Tongue (tissue), 2 donors: ENCODE data around the gene KRTAP5-3. TPM values are rescaled to one million over a fixed set of nuclear protein-coding genes. Genes with fewer than 3 reads are reported as not detected.
A peak's percentile ranks its signal among the peaks of the same experiment; 100 is the strongest.
"Not testable (repeated sequence)": the region's sequence is repeated elsewhere in the genome, so short reads cannot be mapped to it uniquely, and the experiment has no call there.

Source experiments
- DNase-seq: peaks from one replicate; pipeline ENCODE4 v3.0.0-alpha.2; 2015
- total RNA-seq: library from RNA; depleted of rRNA; stranded (reverse); fragments of >200 nt; gene quantifications from one replicate; pipeline ENCODE4 v1.2.3, GENCODE V29; 2014

Gene KRTAP5-3, protein sequence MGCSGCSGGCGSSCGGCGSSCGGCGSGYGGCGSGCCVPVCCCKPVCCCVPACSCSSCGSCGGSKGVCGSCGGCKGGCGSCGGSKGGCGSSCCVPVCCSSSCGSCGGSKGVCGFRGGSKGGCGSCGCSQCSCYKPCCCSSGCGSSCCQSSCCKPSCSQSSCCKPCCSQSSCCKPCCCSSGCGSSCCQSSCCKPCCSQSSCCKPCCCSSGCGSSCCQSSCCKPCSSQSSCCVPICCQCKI
- not detected for total RNA-seq

DNA sequence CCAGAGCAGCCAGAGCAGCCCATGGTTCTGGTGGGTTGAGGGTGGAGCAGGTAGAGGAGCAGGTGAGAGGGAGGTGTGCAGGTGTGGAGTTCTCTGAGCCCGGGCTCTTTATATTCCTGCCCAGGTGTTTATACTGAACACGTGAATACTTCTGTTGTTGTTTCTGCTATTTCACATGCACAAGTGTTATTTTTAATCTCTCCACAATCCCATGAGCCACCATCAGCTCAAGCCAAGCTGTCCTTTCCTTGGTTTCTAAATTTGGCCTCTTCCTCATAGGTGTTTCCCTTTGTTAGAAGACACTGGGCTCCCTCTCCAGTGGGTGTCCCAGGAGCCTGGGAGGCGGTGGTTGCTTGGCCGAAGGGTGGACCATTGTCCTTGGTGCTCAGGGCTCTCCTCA lies at the start of gene KRTAP5-3:
TSS of gene KRTAP5-3 (minus strand) at position 101 of the 400 bp plus-strand sequence. CDS start at position 23, 78 bp downstream.
- DNase-seq = no peak

DNA sequence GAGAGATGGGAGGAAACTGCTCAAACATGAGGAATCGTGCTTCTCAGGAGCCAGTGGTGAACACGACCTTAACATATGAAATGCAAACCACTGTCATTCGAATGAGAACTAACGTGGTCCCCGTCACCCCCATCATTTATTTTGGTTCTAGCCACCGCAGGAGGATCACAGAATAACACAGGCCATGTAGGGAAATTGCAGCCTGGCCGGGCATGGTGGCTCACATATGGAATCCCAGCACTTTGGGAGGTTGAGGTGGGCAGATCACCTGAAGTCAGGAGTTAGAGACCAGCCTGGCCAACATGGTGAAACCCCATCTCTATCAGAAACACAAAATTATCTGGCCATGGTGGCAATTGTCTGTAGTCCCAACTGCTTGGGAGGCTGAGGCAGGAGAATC lies 48.4 kb upstream of the KRTAP5-3 start:
- no peak for DNase-seq

DNA sequence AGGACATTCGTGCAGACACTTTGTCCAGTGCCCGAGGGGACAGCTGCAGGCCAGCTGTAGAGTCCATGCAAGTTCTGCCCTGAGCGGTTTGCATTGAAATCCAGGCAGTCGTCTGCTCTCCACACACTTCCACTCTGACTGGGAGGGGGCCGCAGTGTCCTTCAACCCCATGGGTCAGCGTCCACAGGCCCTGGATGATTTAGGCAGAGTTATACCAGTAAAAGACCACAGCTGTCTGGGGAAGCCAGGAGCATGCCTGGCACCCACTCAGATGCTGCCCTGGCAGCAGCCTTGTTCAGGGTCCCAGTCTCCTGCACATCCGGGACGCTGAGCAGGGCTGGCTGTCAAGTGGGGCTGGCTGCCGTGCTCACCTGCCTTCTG lies 47.8 kb upstream of the KRTAP5-3 start:
- DNase-seq = no peak

DNA sequence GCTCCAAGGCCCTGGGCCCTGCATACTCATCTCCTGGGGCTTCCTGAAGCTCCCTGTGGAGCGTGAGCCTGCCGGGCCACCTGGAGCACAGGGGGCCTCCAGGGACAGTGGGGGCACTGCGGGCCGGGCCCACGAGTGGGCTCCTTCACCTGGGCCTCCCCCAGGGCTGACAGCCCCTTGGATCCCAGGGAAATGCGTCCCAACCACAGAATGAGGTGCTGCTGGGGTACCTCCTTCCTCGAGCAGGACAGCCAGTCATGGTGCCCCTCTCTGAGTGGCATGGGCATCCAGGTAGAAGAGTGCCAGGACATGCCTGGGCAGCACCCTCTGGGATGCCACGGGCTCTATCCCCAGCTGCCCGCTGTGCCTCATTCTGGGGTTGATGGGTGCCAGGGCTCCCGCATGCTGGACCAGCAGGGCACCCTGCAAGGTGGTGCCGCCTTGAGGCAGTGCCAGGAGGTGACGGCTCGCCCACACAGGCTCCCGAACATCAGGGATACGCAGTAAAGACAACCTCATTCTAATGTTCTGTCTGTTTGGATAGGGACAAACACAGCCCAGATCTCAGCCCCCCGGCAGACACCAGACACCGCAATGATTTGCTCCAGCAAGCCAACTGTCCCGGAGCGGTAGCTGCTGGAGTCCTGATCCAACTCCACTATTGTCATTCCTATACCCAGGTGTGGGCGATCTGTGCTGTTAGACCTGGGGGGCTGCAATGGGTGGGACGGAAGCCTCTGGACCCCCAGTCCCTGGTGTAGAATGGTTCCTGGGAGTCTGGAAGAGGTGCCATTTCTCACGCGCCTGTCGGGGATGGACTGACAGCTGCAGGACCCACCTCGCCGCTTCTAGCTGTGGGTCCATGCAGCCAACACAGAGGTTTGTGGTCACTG lies 47.2 kb upstream of the KRTAP5-3 start:
- no peak for DNase-seq

DNA sequence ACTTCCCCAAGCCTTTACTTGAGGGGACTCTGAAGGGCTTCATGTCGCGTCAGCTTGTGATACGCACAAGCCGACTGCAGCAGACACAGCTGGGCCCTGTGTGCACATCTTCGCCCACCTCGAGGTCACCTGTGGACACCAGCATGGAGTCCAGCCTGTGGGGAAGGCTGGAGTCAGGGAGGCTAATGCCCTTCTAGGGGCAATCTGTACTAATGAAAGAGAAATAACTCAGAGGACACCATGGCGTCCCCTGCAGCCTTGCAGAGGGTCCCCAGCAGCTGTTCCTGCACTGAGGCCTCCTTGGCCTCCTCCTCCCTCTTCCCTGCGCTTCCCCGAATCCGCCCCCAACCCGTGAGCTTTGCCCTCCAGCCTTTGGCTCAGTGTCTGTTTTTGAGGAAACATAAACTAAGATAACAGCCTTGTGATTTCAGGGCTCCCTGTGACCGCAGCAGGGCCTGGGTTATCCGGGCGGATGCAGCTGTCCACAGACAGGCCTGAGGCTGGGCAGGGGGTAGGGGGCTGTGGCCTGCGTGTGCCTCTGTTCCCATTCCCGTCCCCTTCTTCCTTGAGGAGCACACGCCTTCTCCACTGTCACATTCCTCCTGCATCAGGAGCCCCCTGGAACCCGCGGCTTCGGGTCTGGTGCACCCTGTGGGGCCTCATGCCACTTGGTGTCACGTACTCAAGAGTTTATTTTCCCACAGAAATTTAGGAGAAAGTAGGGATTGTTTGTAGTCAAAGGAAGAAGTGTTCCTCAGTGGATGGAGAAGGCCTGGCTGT lies 46.3 kb upstream of the KRTAP5-3 start:
- DNase-seq = peak; percentile 31

DNA sequence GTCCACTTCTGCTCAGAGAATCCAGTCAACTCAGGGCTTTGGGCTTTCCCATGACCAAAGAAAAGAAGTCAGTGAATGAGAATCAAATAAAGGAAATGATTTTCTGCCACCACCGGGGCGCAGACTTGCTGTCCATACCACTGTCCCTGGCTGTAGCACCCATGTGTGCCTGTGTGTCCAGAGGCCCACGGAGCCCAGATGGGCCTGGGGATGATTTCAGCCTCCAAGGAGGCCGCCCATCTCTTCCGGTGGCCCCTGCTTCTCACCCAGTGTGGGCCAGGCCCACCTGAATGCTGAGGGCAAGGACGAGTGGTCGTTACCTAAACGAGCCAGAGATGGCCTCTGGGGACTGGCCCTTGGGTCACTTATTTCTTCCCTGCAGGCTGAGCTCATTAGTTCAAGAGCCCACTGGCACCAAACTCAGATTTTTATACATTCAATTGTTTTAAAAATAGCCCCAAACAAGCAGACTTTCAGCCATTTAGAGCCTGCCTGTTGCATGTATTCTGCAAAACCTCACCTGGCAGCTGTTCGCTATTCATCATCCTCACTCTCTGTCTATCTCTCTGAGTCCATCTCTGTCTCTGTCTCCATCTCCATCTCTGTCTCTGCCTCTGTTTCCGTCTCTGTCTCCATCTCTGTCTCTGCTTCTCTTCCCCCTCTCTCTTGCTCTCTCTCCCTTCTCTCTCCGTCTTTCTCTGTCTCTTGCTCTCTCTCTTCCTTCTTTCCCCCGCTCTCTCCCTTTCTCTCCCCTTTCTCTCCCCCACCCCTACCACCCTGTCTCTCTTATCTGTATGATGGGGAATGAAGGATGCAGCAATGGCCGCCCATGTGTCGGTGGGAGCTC lies 45.5 kb upstream of the KRTAP5-3 start:
- peak; percentile 30 for DNase-seq

DNA sequence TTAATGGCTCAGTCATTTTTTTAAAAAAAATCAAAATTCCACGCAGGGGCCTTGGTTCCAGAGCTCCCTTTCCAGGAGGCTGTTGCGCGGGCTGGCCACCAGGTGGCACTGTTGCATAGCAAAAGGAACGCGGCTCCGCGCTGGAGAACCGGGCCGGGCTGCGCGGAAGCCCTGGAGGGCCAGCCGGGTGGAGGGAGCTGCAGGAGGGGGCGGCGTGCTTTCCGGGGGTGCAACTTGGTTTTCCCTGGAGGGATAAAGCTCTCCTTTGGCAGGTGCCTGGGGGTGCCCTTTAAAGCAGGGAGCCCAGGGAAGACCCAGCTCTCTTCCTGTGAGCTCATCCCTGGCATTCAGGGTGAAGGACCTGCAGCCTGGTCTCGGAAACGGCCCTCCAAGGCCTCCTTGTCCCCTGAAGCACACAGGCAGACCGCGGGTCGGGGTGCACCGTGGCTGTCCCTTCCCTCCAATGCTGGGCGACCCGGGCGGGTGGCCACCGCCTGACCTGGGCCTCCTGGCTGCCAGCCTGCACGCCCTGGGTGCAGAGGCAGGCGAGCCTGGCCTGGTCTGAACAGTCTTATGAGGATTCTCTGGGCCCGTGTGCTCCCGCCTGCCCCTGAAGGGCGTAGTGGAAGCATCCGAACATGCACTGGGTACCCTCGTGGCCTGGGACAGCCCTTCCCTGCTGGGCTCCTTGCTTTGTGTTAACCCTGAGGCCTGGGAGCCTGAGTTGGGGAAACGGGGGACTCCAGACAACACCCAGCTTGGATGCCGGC lies 44.7 kb upstream of the KRTAP5-3 start:
- DNase-seq = peak; percentile 87

DNA sequence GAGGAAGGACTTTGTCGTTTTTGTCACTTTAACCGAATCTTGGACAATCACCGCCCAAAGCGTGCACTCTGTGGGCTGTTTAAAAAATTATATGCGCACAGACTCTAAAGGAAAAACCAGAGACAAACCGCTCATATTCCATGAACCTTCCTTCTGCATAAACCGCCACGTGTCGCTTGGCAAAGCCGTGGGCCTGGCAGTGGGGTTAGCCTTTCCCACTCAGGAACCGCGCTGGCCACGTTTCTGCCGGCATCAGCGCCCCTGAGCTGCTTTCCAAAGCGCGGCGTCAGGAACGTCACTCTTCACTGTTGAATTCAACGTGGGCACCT lies 44.1 kb upstream of the KRTAP5-3 start:
- no peak for DNase-seq

DNA sequence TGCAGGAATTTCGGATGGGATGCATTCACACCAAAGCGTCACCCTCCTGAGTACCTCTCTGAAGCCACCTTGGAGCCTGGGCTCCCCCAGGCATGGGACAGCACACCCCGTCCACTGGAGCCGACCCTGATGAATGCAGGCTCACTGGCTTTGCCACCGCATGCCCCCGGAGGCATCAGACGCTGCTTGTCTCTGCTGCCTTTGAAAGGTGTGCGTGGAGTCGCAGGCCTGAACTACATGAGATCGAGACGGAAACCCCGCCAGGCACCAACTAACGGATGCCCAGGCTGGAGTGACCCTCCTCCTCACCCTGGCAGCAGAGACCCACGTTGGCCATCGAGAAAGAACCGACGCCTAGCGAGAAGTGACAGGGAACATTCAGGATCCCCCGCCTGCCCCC lies 43.8 kb upstream of the KRTAP5-3 start:
- no peak for DNase-seq

DNA sequence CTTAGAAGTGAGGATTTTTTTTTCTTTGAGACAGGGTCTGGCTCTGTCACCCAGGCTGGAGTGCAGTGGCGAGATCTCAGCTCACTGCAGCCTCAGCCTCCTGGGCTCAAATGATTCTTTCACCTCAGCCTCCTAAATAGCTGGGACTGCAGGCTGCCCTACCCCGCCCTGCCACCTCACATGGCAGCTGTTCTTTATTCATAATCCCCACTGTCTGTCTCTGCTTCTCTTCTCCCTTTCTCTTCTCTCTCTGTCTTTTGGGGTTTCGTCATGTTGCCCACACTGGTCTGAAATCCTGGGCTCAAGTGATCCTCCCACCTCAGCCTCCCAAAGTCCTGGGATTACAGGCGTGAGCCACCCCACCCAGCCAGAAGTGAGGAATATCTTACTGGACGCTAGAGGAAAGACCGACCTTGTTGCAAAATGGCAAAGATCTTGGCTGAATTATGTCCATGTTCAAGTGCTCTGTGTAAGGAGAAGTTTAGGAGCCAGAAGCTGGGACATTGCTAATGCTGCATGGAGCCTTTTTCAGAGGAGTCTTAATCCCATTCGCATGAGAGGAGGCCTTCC lies 43.2 kb upstream of the KRTAP5-3 start:
- DNase-seq = no peak

DNA sequence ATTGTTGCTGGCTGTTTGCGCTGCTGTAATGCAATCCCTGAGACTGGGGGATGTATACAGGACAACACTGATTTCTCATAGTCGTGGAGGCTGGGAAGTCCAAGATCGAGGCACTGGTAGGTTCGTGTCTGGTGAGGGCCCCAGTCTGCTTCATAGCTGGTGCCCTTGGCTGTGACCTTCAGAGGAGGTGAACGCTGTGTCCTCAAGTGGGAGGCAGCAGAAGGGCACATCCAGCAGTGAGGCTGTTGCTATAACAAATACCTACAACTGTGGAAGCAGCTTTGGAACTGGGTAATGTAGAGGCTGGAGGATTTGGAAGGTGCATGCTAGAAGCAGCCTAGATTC lies 42.6 kb upstream of the KRTAP5-3 start:
- DNase-seq = no peak

DNA sequence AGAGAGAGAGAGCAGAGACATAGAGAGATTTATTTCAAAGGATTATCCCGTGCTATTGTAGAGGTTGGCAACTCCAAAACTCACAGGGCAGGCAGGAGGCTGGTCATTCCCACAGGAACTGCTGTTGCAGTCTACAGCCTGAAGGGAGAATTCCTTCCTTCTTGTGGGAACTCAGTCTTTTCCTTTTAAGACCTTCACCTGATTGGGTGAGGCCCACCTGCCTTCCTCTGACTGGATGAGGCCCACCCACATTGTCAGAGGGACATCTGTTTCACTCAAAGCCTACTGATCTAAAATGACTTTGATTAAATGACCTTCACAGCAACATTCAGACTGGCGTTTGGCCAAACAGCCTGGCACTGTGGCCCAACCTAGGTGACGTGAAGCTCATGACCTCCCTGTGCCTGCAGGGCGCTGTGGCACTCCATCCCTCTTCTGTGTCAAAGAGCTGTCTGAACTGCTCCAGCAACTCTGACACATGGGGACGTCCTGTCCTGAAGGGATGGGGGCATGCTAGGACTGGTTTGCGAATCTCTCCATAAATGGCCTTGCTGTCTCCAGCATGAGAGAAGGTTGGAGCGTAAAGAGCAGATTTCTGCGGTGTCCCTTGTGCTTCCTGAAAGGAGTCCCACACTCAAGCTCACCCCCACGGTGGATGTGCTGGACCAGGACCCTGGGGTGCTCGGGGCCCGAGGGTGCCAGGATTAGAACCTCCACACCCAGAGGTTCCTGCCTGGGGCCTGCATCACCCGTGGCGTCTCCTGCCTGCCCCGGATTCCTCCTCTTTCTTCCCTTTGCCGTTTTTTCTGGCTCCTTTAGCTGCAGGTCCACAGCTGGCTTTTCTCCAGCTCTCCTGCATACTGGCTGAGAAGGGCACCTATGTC lies 42.0 kb upstream of the KRTAP5-3 start:
- no peak for DNase-seq

DNA sequence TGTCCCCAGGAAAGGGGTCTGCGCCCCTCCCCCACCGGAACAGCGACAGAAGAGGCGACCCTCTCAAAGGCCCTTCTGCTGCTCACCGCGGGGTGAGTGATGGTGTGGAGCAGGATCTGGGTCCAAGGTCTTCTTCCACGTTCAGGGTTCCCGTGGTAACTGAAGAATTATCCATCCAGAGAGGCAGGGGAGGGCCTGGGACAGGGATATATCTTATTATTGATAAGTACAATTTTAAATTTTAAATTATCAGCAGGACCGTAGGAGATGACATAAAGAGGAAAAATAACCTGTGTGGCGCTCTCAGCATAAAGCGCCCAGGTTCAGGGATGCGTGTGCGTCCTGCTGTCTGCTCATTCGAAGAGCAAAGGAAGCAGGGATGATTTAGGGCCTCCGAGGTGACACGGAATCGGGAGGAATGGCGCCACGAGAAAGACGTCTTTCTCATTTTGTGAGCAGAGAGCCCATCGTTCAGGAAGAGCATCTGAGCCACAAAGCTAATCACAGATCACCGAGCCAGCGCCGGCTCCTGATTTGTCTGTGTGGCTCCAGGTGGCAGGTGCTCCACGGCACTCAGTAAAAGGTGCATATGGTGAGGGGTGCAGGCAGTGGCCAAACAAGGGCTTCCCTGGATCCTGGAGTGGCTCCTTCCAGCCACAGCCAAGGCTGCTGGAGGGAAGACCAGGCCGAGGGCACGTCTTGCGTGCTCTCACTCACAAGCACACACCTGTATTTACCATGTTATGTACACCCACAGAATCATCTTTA lies 40.6 kb upstream of the KRTAP5-3 start:
- no peak for DNase-seq

DNA sequence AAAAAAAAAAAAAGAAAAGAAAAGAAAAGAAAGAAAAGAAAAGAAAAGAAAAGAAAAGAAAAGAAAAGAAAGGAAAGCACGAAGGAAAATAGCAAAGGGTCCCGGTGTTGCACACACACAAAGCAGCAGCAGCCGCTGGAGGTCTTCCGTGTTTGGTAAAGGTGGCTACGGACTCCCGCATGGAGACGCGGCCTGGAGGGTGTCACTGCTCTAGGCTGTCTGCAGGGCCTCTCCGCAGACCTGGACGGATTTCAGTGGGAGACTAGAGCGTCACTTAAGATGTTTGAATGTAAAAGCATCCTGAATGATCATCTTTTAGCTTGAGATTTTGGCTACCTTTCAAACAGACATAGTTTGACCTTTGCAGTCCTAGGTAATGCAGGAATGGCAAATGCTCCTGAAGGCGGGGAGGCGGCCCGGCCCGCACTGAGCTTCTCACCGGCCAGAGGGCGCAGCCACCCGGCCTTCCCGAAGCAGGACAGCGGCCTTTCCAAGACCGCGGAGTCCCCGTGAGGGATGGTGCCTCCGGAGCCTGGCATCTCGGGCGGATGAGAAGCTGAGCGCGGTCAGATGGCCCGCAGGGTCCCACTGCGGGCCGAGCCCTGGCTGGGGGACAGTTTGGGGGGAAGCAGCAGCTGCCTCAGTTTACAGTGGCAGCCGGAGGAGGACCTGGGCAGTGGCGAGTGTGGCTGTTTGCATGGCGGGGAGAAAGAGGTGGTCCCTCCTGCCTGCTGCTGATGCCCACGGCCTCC lies 39.8 kb upstream of the KRTAP5-3 start:
- DNase-seq = no peak

DNA sequence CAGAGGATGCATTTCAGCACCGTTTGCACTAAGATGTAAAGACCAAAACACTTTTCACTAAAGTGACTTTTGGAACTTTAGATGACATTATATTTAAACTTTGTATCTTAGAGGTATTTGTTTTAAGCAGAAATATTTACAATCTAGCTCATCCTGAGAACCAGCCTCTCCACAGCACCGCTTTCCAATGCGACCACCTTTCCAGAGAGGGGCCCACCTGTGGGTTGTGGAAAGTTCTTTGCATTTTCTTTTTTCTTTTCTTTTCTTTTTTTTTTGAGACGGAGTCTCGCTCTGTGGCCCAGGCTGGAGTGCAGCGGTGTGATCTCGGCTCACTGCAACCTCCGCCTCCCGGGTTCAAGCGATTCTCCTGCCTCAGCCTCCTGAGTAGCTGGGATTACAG lies 38.3 kb upstream of the KRTAP5-3 start:
- not testable (repeated sequence) for DNase-seq

DNA sequence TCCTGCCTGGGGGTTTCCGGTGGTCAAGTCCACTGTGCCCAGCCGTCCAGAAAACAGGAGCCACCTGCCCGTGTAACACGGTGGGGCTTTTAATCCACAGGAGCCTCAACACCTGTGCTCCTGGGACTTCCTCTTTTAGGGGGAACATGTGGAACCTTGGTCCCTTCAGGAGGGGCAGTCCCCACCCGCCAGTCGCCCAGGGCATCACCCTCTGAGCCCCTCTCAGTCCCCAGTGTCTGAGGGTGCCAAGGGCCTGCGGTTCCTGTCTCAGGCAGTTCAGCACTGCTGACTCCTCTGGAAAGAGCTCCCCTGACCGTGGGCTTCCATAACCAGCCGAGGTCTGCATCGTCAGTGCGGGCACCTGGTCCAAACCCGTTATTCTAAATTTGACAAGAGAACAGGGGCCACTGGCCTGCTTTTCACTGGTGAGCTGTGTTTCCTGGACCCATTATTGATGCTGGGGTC lies 37.1 kb upstream of the KRTAP5-3 start:
- no peak for DNase-seq

DNA sequence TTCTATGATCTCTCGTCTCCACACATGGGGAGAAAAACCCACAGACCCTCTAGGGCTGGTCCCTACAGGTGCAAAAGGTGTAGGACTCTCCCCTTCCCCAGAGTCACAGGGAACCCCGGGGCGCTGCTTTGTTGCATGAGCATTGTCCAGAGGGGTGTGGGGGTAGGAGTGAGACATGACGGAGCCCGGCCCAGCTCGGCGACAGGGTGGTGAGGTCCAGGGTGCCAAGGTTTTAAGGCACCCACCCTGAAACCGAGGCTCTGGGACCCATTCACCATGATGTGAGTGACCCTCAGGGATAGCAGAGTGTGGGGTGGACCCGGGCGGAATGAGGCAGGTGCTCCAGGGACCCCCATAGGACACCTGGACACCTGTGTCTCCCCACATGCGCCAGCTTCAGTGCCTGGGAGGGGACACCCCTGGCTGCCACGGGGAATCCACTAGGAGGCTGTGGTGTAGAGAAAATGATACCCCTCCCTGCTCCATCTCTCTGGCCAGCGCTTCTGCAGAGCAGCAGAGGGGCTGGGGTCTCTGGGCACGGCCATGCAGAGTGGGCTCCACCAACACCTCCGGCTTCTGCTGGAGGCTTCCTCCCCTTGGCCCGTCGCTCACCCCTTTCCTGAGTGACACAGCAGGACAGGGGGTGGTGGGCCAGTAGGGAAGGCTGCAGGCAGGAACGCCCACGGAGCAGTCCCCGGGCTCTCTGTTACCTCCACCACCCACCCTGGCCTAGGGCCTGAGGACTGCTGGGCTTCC lies 36.5 kb upstream of the KRTAP5-3 start:
- no peak for DNase-seq
